Hepatocyte (in vitro differentiated cells): ENCODE measurements around the gene HOXA1.

Experiments used
- CTCF ChIP-seq: fragments of 200-600 bp; sonication (generic); IDR thresholded peaks from 2 replicates; pipeline ENCODE4 v1.5.1; 2016; ENCODE audit warnings: antibody characterized with exemption, mild to moderate bottlenecking; ENCODE audit not compliant: poor library complexity
- EZH2 ChIP-seq: fragments of 200-600 bp; sonication (generic); IDR thresholded peaks from 2 replicates; pipeline ENCODE4 v1.6.1; 2016; ENCODE audit warnings: antibody characterized with exemption, mild to moderate bottlenecking, borderline replicate concordance
- EZH2phosphoT487 ChIP-seq: fragments of 200-600 bp; sonication (generic); IDR thresholded peaks from one replicate; pipeline ENCODE4 v1.6.1; 2018; ENCODE audit warnings: antibody characterized with exemption, mild to moderate bottlenecking, low read depth, moderate library complexity; ENCODE audit not compliant: unreplicated experiment, severe bottlenecking

GRCh38 chr7:27064159-27064558 lies 31.6 kb downstream of the HOXA1 start:
- no peak for TF ChIP-seq CTCF
- no peak for TF ChIP-seq EZH2
- TF ChIP-seq EZH2phosphoT487 = no peak
